Measurements from ENCODE around the gene SETDB1. TPM values are rescaled to one million over a fixed set of nuclear protein-coding genes. Genes with fewer than 3 reads are reported as not detected.
A peak's percentile ranks its signal among the peaks of the same experiment; 100 is the strongest.

The SETDB1 gene
- total and polyA plus RNA-seq, 4 experiments from 2014 or later = 9.8 to 72.6 (median 42.8) TPM

GRCh38 chr1:150973258-150973835, 47.2 kb downstream of the SETDB1 start:
- CTCF ChIA-PET (ENCODE audit: partially characterized antibody) = interaction anchor here (1.0 to 15.8 kb wide), 6 partner anchors 8 to 412 kb away, joined by 3 to 255 read pairs (median 3); partner anchors contain the start of gene MINDY1
- H3K4me1 ChIP-seq (ENCODE audit: insufficient read depth, low read length) = peaks cover 65% of the 10 kb centered on the region
- Mint-ChIP-seq H3K27ac (peak overlapping the region; percentile 91 to 95 (median 92)), H3K27me3 (no peaks in the 10 kb centered on the region), H3K9me3 (no peaks in the 10 kb centered on the region), H3K36me3 (peaks cover 5 to 21% of the 10 kb centered on the region in 2 donors), H3K4me1 (peaks cover 45 to 67% (median 54%) of the 10 kb centered on the region in 4 donors), H3K4me3 (peak overlapping the region; percentile 86 to 95 (median 89))
- POLR2A ChIA-PET (ENCODE audit: partially characterized antibody) = interaction anchor here (0.6 to 4.1 kb wide), 21 partner anchors 9 to 410 kb away, joined by 3 to 30 read pairs (median 4); partner anchors contain the start of genes ARNT, CDC42SE1, ENSA and GOLPH3L
- peaks cover 5% of the 10 kb centered on the region for H3K36me3 ChIP-seq (ENCODE audit: insufficient read depth, low read length)
- DNase-seq = no peak
- intact Hi-C loops (cut with micrococcal nuclease) = loop anchor here (10.0 kb wide), 1 partner anchor 509 kb away; no protein-coding TSS in a partner anchor
- no peaks in the 10 kb centered on the region for H3K9me3 ChIP-seq (ENCODE audit: control insufficient read depth in 1 of 2, low read length in 2 of 2)
- H3K27ac ChIP-seq (ENCODE audit: low read depth, low read length) = peak overlapping the region; percentile 84
- H3K4me3 ChIP-seq (ENCODE audit: low read length in 2 of 2) = peak overlapping the region; percentile 78 to 83
- no peaks in the 10 kb centered on the region for H3K27me3 ChIP-seq (ENCODE audit: insufficient read depth, low read length)

DNA sequence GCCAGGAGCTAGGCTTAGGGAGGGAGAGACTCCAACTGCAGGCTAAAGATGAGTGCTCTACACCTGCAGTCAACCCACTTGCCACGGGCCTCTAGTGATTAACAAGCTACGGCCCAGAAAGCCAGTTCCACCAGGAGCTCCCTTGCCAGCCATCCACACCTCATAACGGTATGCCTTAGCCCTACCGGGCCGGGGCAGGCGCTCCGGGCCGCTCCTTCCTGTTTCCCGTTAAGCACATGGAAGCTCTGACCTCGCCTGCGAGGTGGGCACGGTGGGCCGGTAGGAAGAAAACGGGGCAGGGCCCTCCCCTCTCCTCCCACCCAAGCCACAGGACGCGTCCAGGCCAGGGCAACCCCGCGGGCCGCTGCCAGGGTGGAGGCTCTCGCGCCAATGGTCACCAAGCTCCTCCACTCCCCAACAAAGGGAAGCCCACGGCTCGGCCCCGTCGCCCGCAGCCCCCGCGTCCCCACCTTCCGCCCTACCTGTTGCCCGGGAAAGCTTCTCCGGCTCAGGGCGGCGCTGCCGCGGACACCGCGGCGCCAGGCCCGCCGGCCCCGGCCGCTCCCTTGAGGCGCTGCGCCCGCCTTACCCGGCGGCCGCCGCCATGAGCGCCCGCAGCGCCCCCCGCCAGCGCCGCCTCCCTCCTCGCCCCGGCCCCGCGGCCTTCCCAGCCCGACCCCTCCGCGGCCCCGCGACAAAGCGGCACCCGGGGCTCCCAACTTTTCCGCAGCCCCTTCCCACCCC, 47.8 kb downstream of the SETDB1 start:
- CTCF ChIA-PET (ENCODE audit: partially characterized antibody) = interaction anchor here (0.7 to 15.8 kb wide), 7 partner anchors 8 to 413 kb away, joined by 3 to 255 read pairs (median 3); partner anchors contain the start of gene MINDY1
- H3K27me3 Mint-ChIP-seq = no peaks in the 10 kb centered on the region
- peak overlapping the region; percentile 86 to 95 (median 89) for H3K4me3 Mint-ChIP-seq
- Histone ChIP-seq H3K4me3 (ENCODE audit: low read length in 2 of 2) (peak overlapping the region; percentile 78 to 83), H3K4me1 (ENCODE audit: insufficient read depth, low read length) (peaks cover 68% of the 10 kb centered on the region), H3K27ac (ENCODE audit: low read depth, low read length) (peak overlapping the region; percentile 84), H3K36me3 (ENCODE audit: insufficient read depth, low read length) (no peaks in the 10 kb centered on the region), H3K27me3 (ENCODE audit: insufficient read depth, low read length) (no peaks in the 10 kb centered on the region), H3K9me3 (ENCODE audit: control insufficient read depth in 1 of 2, low read length in 2 of 2) (no peaks in the 10 kb centered on the region)
- peak in 4 of 5 donors; percentile 32 to 55 (median 36) for DNase-seq
- intact Hi-C loops (cut with micrococcal nuclease) = loop anchor here (1.0 to 10.0 kb wide), 4 partner anchors 33 to 509 kb away; partner anchors contain the start of genes ARNT, MINDY1 and SETDB1
- H3K36me3 Mint-ChIP-seq = peaks cover under 1 to 15% of the 10 kb centered on the region in 2 donors
- no peaks in the 10 kb centered on the region for H3K9me3 Mint-ChIP-seq
- POLR2A ChIA-PET (ENCODE audit: partially characterized antibody) = interaction anchor here (0.5 to 4.1 kb wide), 24 partner anchors 9 to 610 kb away, joined by 3 to 30 read pairs (median 4); partner anchors contain the start of genes ARNT, CDC42SE1, ENSA and GOLPH3L
- H3K27ac Mint-ChIP-seq = peak overlapping the region; percentile 91 to 95 (median 92)
- H3K4me1 Mint-ChIP-seq = peaks cover 45 to 74% (median 58%) of the 10 kb centered on the region in 4 donors

- Histone ChIP-seq H3K4me1 (ENCODE audit: insufficient read depth, low read length) (peaks cover 76% of the 10 kb centered on the region), H3K4me3 (ENCODE audit: low read length in 2 of 2) (peak within 1 kb of the TSS; percentile 78 to 83), H3K27ac (ENCODE audit: low read depth, low read length) (peak within 1 kb of the TSS; percentile 84), H3K36me3 (ENCODE audit: insufficient read depth, low read length) (no peaks in the 10 kb centered on the region), H3K27me3 (ENCODE audit: insufficient read depth, low read length) (no peaks in the 10 kb centered on the region), H3K9me3 (ENCODE audit: control insufficient read depth in 1 of 2, low read length in 2 of 2) (no peaks in the 10 kb centered on the region)
- Mint-ChIP-seq H3K4me1 (peaks cover 48 to 82% (median 63%) of the 10 kb centered on the region in 4 donors), H3K4me3 (peak within 1 kb of the TSS; percentile 86 to 95 (median 89)), H3K27ac (peak within 1 kb of the TSS; percentile 91 to 95 (median 92)), H3K27me3 (no peaks in the 10 kb centered on the region), H3K36me3 (peaks cover 0 to 12% of the 10 kb centered on the region in 2 donors), H3K9me3 (no peaks in the 10 kb centered on the region)
- CTCF ChIA-PET (ENCODE audit: partially characterized antibody) = interaction anchor here (0.7 to 15.8 kb wide), 5 partner anchors 9 to 36 kb away, joined by 3 to 255 read pairs (median 4); partner anchors contain the start of gene MINDY1
- DNase-seq = peak; percentile 73 to 84 (median 81)
- POLR2A ChIA-PET (ENCODE audit: partially characterized antibody) = interaction anchor here (0.9 to 4.1 kb wide), 12 partner anchors 12 to 611 kb away, joined by 3 to 30 read pairs (median 4); partner anchors contain the start of genes ARNT, ENSA, MCL1 and MINDY1
- intact Hi-C loops (cut with micrococcal nuclease) = loop anchor here (1.0 to 10.0 kb wide), 4 partner anchors 32 to 510 kb away; partner anchors contain the start of genes ARNT, MINDY1 and SETDB1
These were observed 48.7 kb downstream of the SETDB1 start, which contains the start of gene CERS2 for GRCh38 chr1:150974580-150975478. Gene CERS2, minus strand, starts transcription at chr1:150974835. Its CDS starts 5,745 bp downstream, at chr1:150969090.

GRCh38 chr1:150976401-150976821, 50.2 kb downstream of the SETDB1 start:
- Mint-ChIP-seq H3K27ac (peak overlapping the region; percentile 61 to 94 (median 90)), H3K4me3 (peak overlapping the region; percentile 50 to 85 (median 82)), H3K36me3 (peaks cover 0 to 11% of the 10 kb centered on the region in 2 donors), H3K27me3 (no peaks in the 10 kb centered on the region), H3K4me1 (peaks cover 40 to 68% (median 53%) of the 10 kb centered on the region in 4 donors), H3K9me3 (no peaks in the 10 kb centered on the region)
- ChIA-PET POLR2A (ENCODE audit: partially characterized antibody) (interaction anchor here (0.7 to 4.1 kb wide), 6 partner anchors 25 to 612 kb away, joined by 3 to 30 read pairs (median 3); partner anchors contain the start of genes MINDY1 and RPRD2), CTCF (ENCODE audit: partially characterized antibody) (interaction anchor here (0.5 to 15.8 kb wide), 4 partner anchors 24 to 77 kb away, joined by 3 to 255 read pairs (median 6); partner anchors contain the start of genes MINDY1 and SETDB1)
- no peaks in the 10 kb centered on the region for H3K27me3 ChIP-seq (ENCODE audit: insufficient read depth, low read length)
- no peaks in the 10 kb centered on the region for H3K9me3 ChIP-seq (ENCODE audit: control insufficient read depth in 1 of 2, low read length in 2 of 2)
- H3K4me1 ChIP-seq (ENCODE audit: insufficient read depth, low read length) = peaks cover 63% of the 10 kb centered on the region
- no peak overlapping the region for H3K27ac ChIP-seq (ENCODE audit: low read depth, low read length)
- intact Hi-C loops (cut with micrococcal nuclease) = loop anchor here (10.0 kb wide), 1 partner anchor 512 kb away; no protein-coding TSS in a partner anchor
- no peak for DNase-seq
- H3K4me3 ChIP-seq (ENCODE audit: low read length in 2 of 2) = no peak overlapping the region
- H3K36me3 ChIP-seq (ENCODE audit: insufficient read depth, low read length) = no peaks in the 10 kb centered on the region

GRCh38 chr1:150976879-150977694, 50.9 kb downstream of the SETDB1 start:
- H3K36me3 ChIP-seq (ENCODE audit: insufficient read depth, low read length) = no peaks in the 10 kb centered on the region
- peak overlapping the region; percentile 50 to 85 (median 76) for H3K4me3 Mint-ChIP-seq
- H3K4me3 ChIP-seq (ENCODE audit: low read length in 2 of 2) = no peak overlapping the region
- peaks cover 56% of the 10 kb centered on the region for H3K4me1 ChIP-seq (ENCODE audit: insufficient read depth, low read length)
- ChIA-PET POLR2A (ENCODE audit: partially characterized antibody) (interaction anchor here (0.7 to 4.1 kb wide), 12 partner anchors 8 to 613 kb away, joined by 3 to 30 read pairs (median 3); partner anchors contain the start of genes C1orf56, MINDY1 and RPRD2), CTCF (ENCODE audit: partially characterized antibody) (interaction anchor here (0.5 to 15.8 kb wide), 7 partner anchors 9 to 180 kb away, joined by 3 to 255 read pairs (median 5); partner anchors contain the start of genes MINDY1, SETDB1 and TNFAIP8L2)
- peak; percentile 51 to 78 (median 60) for DNase-seq
- H3K36me3 Mint-ChIP-seq = peaks cover 0 to 11% of the 10 kb centered on the region in 2 donors
- H3K27ac Mint-ChIP-seq = peak overlapping the region; percentile 86 to 94 (median 90)
- intact Hi-C loops (cut with micrococcal nuclease) = loop anchor here (10.0 kb wide), 1 partner anchor 512 kb away; no protein-coding TSS in a partner anchor
- no peaks in the 10 kb centered on the region for H3K9me3 Mint-ChIP-seq
- no peaks in the 10 kb centered on the region for H3K27me3 Mint-ChIP-seq
- H3K27ac ChIP-seq (ENCODE audit: low read depth, low read length) = peak overlapping the region; percentile 42
- H3K27me3 ChIP-seq (ENCODE audit: insufficient read depth, low read length) = no peaks in the 10 kb centered on the region
- peaks cover 33 to 61% (median 46%) of the 10 kb centered on the region in 4 donors for H3K4me1 Mint-ChIP-seq
- H3K9me3 ChIP-seq (ENCODE audit: control insufficient read depth in 1 of 2, low read length in 2 of 2) = no peaks in the 10 kb centered on the region

All from CD4-positive, alpha-beta memory T cell (primary cell).